Measurements from ENCODE around the gene RNF150.

- TF ChIP-seq, protein P1, sequence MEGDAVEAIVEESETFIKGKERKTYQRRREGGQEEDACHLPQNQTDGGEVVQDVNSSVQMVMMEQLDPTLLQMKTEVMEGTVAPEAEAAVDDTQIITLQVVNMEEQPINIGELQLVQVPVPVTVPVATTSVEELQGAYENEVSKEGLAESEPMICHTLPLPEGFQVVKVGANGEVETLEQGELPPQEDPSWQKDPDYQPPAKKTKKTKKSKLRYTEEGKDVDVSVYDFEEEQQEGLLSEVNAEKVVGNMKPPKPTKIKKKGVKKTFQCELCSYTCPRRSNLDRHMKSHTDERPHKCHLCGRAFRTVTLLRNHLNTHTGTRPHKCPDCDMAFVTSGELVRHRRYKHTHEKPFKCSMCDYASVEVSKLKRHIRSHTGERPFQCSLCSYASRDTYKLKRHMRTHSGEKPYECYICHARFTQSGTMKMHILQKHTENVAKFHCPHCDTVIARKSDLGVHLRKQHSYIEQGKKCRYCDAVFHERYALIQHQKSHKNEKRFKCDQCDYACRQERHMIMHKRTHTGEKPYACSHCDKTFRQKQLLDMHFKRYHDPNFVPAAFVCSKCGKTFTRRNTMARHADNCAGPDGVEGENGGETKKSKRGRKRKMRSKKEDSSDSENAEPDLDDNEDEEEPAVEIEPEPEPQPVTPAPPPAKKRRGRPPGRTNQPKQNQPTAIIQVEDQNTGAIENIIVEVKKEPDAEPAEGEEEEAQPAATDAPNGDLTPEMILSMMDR (IDR thresholded peaks at IDR 0.05), result no peak
- no peak for TF ChIP-seq POLR2A (IDR thresholded peaks at IDR 0.05)
These were observed 201.4 kb downstream of the RNF150 start for GRCh38 chr4:140931911-140932310.
